ENCODE data around the gene BRS3.
"Not testable (repeated sequence)": the region's sequence is repeated elsewhere in the genome, so short reads cannot be mapped to it uniquely, and the experiment has no call there.

The BRS3 gene

GRCh38 chrX:136487647-136488046, at the start of gene BRS3:
BRS3 (plus strand) TSS chrX:136487947; CDS start chrX:136488115, 168 bp downstream.
- FAIRE-seq = no peak

- FAIRE-seq = no peak
Observed at GRCh38 chrX:136438192-136438591, 49.6 kb upstream of the BRS3 start.

- FAIRE-seq = not testable (repeated sequence)
Observed at GRCh38 chrX:136445674-136446073, 42.1 kb upstream of the BRS3 start.

- no peak for FAIRE-seq
Observed at GRCh38 chrX:136446208-136446607, 41.5 kb upstream of the BRS3 start.

- no peak for FAIRE-seq
Observed at GRCh38 chrX:136447308-136447707, 40.4 kb upstream of the BRS3 start.

- no peak for FAIRE-seq
Observed at GRCh38 chrX:136447968-136448367, 39.8 kb upstream of the BRS3 start.

GRCh38 chrX:136450050-136450830, 37.5 kb upstream of the BRS3 start:
- no peak for FAIRE-seq

GRCh38 chrX:136452614-136453013, 35.1 kb upstream of the BRS3 start:
- no peak for FAIRE-seq

GRCh38 chrX:136453114-136453513, 34.6 kb upstream of the BRS3 start:
- no peak for FAIRE-seq

GRCh38 chrX:136453771-136454170, 34.0 kb upstream of the BRS3 start:
- FAIRE-seq = no peak

GRCh38 chrX:136456133-136456532, 31.6 kb upstream of the BRS3 start:
- no peak for FAIRE-seq

- FAIRE-seq = no peak
Observed at GRCh38 chrX:136457303-136457917, 30.3 kb upstream of the BRS3 start.

- no peak for FAIRE-seq
Observed at GRCh38 chrX:136464589-136464988, 23.2 kb upstream of the BRS3 start.

GRCh38 chrX:136467303-136467702, 20.4 kb upstream of the BRS3 start:
- no peak for FAIRE-seq

GRCh38 chrX:136468391-136469103, 19.2 kb upstream of the BRS3 start:
- no peak for FAIRE-seq

- no peak for FAIRE-seq
Observed at GRCh38 chrX:136473663-136474062, 14.1 kb upstream of the BRS3 start.

- no peak for FAIRE-seq
Observed at GRCh38 chrX:136475236-136475635, 12.5 kb upstream of the BRS3 start.

GRCh38 chrX:136476501-136476900, 11.2 kb upstream of the BRS3 start:
- FAIRE-seq = no peak

- FAIRE-seq = no peak
Observed at GRCh38 chrX:136477026-136477425, 10.7 kb upstream of the BRS3 start.

GRCh38 chrX:136480383-136480782, 7.4 kb upstream of the BRS3 start:
- no peak for FAIRE-seq

- FAIRE-seq = no peak
Observed at GRCh38 chrX:136488706-136489105, 959 bp downstream of the BRS3 start.

GRCh38 chrX:136491832-136492231, 4.1 kb downstream of the BRS3 start:
- FAIRE-seq = no peak

GRCh38 chrX:136493011-136493410, 5.3 kb downstream of the BRS3 start:
- no peak for FAIRE-seq

- no peak for FAIRE-seq
Observed at GRCh38 chrX:136495043-136495442, 7.3 kb downstream of the BRS3 start.

Data from colon (tissue), 2 donors.